Peyer's patch (tissue), 4 donors: ENCODE data around the gene ZNF831.

Source experiments
- POLR2A ChIP-seq, 2 donors: fragments of 450-650 bp; IDR thresholded peaks; one replicate each; pipeline ENCODE4 v1.5.1; 2017; ENCODE audit warnings: antibody characterized with exemption in 2 of 2, mild to moderate bottlenecking in 2 of 2, moderate library complexity in 2 of 2
- TF ChIP-seq, protein P1 (sequence below), 6 experiments: fragments of 450-650 bp in 4 of 6; fragments of 200-600 bp in 2 of 6; sonication (generic) in 1 of 6; IDR thresholded peaks; one replicate each; pipeline ENCODE4 v1.5.1; 2017 to 2019; ENCODE audit warnings: antibody characterized with exemption in 6 of 6, mild to moderate bottlenecking in 3 of 6, moderate library complexity in 1 of 6

DNA sequence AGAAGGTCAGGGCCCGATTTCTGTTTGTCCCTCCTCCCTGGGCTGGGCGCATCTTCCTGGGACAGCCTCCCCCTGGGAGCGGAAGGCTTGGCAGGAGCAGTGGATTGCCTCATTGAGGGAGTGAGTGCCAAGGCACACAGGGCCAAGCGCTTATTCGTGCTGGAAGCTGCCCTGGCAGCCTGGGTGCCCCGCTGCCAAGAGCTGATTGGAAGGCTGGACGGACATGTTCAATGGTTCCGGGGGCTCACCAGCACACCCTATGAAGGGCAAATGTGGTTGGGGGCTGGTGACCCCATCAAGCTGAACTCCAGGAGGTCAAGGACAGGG lies 10.3 kb upstream of the ZNF831 start:
- TF ChIP-seq, protein P1, sequence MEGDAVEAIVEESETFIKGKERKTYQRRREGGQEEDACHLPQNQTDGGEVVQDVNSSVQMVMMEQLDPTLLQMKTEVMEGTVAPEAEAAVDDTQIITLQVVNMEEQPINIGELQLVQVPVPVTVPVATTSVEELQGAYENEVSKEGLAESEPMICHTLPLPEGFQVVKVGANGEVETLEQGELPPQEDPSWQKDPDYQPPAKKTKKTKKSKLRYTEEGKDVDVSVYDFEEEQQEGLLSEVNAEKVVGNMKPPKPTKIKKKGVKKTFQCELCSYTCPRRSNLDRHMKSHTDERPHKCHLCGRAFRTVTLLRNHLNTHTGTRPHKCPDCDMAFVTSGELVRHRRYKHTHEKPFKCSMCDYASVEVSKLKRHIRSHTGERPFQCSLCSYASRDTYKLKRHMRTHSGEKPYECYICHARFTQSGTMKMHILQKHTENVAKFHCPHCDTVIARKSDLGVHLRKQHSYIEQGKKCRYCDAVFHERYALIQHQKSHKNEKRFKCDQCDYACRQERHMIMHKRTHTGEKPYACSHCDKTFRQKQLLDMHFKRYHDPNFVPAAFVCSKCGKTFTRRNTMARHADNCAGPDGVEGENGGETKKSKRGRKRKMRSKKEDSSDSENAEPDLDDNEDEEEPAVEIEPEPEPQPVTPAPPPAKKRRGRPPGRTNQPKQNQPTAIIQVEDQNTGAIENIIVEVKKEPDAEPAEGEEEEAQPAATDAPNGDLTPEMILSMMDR (IDR thresholded peaks at IDR 0.05): no peak
- TF ChIP-seq POLR2A (IDR thresholded peaks at IDR 0.05): no peak
